GM18505 (cell line): ENCODE measurements around the gene NR2F6.

Experiments
- ATAC-seq: cut with Tn5 transposase; IDR thresholded peaks from one replicate; pipeline ENCODE4 v1.9.1; 2021; ENCODE audit not compliant: unreplicated experiment
- POLR2A ChIP-seq: IDR thresholded peaks from 4 replicates; pipeline ENCODE4 v1.6.1; 2011; ENCODE audit warnings: borderline replicate concordance; ENCODE audit not compliant: insufficient read depth, insufficient read length; ENCODE audit errors: extremely low read depth

NR2F6 gene

DNA sequence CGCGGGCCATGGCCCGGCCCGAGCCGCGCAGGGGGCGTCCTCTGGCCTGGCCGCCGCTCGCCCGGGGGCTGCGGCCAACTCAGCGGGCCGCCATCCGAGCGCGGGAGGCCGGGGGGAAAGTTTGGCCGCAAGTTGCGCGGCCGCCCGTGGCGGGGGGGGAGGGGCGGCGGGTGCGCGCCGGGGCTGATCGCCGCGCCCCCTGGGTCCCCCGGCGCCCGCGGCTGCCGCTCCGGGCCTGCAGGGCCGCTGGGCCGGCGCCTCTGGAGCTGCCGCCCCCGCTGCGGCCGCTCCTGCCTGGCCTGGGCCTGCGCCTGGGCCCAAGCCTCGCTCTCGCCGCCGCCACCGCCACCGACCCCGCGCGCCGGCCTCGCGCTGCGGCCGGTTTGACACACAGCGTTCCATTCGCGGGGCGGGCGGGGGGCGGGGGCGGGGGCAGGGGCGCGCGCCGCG is at the start of gene NR2F6:
TSS of gene NR2F6 (minus strand) at position 385 of the 450 bp plus-strand sequence. CDS start 699 bp downstream, outside the sequence.
- TF ChIP-seq POLR2A = no peak
- ATAC-seq = peak; percentile 26

DNA sequence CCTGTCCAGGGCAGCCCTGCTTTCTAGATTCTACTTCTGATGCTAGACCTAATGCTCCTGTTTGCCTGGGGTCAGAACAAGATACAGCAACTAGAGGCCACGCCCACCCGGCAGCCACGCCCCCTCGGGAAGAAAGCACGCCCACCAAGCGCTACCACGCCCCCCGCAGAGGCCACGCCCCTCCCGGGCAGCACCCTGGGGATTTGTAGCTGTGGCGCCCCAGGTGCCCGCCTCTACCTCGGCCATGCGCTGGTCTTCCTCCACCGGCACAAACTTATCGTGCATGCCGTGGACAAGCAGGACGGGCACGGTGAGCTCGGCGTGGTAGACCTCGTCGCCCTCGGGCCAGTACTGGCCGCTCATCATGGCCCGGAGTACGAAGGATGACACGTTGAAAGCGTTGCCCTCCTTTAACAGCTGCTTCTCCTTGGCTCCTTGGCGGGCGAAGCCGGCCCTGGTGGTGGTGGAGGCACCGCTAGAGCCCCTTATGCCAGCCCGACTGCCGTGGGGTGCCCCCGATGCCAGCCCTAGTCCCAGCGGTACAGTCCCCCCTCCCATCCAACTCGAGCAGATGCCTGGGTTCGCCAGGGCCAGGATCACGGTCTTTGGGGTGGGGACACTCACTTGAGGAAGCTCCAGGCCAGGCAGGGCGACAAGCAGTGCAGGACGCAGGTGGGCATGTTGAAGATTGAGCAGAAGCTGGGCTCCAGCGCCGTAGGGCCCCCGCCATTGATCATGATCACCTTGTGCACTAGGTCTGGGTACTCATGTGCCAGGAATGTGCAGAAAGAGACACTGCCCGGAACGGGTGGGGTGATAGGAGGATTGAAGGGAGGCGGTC is 48.6 kb upstream of the NR2F6 start:
- TF ChIP-seq POLR2A = no peak
- no peak for ATAC-seq

DNA sequence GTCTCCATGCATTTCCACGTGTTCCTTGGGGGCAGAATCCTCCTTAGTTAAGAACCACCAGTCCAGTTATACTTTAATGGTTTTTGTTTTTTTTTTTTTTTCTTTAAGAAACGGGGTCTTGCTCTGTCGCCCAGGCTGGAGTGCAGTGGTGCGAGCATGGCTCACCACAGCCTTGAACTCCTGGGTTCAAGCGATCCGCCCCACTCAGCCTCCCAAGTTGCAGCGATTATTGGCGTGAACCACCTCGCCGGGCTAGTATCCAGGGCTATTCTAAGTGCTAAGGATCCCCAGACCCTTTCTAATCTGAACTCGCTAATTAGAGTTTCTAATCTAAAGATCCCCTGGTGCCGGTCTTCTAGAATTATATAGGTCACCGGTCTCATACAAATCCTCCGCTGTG is 47.9 kb upstream of the NR2F6 start:
- no peak for ATAC-seq
- no peak for TF ChIP-seq POLR2A

DNA sequence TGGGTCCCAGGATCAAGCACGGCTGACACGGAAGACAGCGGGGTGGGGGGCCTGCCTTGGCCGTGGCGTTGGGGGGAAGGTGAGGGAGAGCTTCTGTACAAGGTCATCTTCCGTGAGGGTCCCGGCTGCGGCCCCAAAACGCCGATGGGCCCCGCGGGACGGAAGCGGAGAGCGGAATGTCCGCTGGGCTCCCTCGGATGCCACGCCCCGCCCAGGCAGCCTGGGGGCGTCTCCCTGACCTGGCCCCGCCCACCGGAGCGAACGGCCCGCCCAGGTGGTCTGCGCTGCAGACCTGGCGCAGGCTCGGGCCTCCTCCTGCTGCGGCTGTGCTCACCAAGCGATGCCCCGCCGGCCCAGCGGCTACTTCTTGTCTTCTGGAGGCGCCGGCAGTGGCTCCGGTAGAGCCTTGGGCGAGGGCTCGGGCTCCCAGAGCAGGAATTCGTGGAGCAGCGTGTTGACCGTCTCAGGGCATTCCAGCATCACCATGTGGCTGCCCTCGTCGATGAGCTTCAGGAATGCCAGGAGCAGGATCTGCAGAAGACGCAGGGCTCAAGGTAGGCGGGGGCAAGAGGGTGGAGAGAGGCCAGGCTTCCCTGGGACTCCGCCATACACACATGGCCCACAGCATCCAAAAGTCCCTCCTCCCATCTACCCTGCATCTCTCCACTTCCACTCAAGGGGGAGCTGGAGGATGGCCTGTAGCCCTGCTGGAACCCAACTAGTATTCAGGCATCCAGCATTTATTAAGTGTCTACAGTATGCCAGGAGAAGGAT is 46.8 kb upstream of the NR2F6 start:
- ATAC-seq = peak; percentile 75

DNA sequence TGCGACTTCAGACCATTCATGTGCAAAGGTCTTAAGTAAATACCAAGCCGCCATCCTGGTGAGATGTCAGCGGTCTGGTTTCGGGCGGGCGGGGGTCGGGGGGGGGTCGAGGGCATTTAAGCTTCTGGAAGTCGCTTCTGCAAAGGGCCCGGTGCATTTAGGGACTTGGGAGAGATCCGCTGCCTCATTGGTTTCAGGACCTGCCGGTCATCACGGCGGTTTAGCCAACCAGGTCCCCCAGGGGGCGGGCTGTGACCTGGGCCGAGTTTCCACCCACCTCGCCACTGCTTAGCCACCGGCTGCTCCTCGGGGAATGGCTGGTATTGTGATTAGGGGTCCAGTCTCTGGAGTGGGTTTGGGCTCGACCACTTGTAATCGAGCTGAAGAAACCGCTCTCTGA is 43.8 kb upstream of the NR2F6 start:
- ATAC-seq = no peak
- TF ChIP-seq POLR2A = no peak

More for the DNA sequence above, 46.8 kb upstream of the NR2F6 start:
- TF ChIP-seq POLR2A = peak; percentile 52

DNA sequence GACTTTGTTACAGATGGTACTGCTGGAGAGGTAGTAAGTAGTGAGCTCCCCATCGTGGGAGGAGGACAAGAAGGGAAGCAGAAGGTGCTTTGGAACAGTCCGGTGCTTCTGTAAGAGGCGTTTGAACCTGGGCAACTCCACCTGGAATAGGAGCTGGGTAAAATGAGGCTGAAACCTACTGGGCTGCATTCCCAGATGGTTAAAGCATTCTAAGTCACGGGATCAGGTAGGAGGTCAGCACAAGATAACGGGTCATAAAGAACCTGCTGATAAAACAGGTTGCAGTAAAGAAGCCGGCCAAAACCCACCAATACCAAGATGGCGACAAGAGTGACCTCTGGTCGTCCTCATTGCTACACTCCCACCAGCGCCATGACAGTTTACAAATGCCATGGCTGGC is 41.0 kb upstream of the NR2F6 start:
- TF ChIP-seq POLR2A = no peak

DNA sequence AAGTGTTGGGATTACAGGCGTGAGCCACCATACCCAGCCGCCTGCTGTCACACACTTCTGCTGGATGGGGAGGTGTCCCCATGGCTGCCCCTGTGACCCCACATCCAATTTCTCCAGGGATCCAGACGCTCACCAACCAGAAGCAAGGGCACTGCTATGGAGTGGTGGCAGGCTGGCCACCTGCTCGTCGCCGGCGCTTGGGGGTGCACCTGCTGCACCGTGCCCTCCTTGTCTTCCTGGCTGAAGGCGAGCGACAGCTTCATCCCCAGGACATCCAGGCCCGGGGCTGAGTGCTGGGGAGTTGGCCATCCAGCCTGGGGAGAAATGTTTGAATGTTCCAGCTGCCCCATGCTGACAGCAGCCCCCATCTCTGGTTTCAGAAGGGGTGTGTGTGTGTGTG is 40.5 kb upstream of the NR2F6 start:
- TF ChIP-seq POLR2A = no peak
- no peak for ATAC-seq

More for the DNA sequence above, 41.0 kb upstream of the NR2F6 start:
- no peak for ATAC-seq

DNA sequence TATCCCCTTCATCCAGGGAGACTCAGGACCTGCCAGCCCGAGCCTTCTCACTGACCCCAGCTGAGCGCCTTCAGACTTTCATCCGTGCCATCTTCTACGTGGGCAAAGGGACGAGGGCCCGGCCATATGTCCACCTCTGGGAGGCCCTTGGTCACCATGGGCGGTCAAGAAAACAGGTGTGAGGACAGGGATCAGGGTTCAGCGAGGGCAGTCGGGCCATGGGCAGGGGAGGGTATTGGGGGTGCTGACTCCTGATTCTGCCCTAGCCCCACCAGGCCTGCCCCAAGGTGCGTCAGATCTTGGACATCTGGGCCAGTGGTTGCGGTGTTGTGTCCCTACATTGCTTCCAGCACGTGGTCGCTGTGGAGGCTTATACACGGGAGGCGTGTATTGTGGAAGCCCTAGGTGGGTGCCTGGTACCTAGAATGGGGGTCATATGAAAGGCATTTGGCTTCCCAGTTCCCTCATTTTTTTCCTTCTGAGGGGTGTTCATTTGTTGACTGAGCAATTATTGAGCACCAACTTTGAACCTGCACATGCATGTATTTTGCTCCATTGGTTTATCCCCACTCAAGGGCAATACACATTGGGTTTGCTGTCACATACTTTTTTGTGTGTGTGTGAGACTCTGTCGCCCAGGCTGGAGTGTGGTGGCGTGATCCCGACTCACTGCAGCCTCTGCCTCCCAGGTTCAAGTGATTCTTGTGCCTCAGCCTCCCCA is 39.9 kb upstream of the NR2F6 start:
- no peak for TF ChIP-seq POLR2A

DNA sequence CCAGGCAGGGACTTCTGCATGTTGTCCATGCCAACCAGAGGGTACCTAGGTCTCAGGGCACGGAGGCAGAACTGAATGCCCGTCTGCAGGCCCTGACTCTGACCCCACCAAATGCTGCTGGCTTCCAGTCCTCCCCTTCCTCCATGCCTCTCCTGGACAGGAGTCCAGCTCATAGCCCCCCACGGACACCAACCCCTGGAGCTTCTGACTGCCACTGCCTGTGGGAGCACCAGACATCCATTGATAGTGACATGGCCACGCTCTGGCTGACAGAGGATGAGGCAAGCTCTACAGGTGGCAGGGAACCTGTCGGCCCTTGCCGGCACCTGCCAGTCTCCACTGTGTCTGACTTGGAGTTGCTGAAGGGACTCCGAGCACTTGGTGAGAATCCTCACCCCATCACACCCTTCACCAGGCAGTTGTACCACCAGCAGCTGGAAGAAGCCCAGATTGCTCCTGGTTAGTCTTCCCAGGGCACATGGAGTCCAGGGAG is 37.8 kb upstream of the NR2F6 start:
- no peak for TF ChIP-seq POLR2A
- ATAC-seq = no peak

More for the DNA sequence above, 39.9 kb upstream of the NR2F6 start:
- no peak for ATAC-seq

DNA sequence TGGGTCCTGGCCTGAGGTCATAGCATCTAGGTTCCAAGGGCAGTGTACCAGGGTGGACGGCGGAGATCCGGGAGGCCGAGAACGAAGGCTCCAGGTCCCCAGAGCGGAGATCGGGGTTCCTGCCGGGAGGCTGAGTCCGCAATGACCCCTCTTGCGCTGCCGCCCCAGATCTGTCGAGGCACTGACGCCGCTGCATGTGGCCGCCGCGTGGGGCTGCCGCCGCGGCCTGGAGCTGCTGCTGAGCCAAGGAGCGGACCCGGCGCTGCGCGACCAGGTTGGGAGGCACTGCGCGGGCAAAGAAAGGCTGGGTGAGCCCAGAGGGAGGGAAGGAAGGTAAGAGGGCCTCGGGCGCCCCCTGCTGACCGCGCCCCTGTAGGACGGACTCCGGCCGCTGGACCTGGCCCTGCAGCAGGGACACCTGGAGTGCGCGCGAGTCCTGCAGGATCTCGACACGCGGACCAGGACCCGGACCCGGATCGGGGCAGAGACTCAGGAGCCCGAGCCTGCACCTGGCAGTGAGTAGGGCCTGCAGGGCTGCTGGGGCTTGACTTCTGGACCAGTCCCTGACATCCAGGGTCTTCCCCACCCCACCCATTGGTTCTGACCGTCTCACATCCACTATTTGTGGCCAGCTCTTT is 36.9 kb upstream of the NR2F6 start:
- ATAC-seq = no peak
- TF ChIP-seq POLR2A = peak; percentile 34

DNA sequence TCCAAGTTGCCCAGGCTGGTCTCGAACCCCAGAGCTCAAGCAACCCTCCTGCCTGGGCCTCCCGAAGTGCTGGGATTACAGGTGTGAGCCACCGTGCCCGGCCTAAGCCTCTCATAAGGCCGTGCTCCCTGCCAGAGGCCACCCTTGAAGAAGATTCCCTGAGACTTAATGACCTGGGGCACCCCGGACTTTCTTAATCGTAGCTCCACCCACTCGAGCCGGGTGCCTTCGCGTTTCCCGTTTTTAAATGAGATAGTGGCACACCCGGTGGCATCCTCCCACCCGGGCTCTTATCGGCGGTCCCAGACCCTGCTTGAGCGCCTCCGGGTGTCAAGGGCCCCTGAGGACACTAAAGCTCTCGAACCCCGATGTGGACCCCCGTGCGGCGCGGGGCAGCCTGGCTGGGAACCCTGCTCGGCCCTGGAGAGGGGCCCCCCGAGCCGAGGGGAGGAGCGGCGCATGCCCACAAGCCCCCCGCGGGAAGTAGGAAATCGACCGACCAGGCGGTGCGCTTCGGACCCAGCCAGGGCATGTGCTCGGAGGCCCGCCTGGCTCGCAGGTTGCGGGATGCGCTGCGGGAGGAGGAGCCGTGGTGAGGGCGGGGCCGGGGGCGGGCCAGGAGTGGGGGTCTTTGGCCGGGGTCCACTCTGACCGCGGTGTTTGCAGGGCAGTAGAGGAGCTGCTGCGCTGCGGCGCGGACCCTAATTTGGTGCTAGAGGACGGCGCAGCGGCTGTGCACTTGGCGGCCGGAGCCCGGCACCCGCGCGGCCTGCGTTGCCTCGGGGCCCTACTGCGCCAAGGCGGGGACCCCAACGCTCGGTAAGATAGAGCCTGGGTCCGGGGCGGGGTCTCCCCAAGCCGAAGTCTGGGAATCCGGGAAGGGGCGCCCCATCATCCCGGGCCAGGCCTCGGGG is 35.9 kb upstream of the NR2F6 start, which contains the start of gene ANKLE1:
TSS of gene ANKLE1 (plus strand) at position 511 of the 914 bp plus-strand sequence. CDS start at position 531, 20 bp downstream.
- no peak for ATAC-seq
- peak; percentile 57 for TF ChIP-seq POLR2A
